Peyer's patch (tissue), 4 donors: ENCODE results near the gene SIX3. TPM values are rescaled to one million over a fixed set of nuclear protein-coding genes. Genes with fewer than 3 reads are reported as not detected.

Experiments used
- DNase-seq, 3 donors: peaks; one replicate each; pipeline ENCODE4 v3.0.0-alpha.2; 2017 to 2019
- H3K27ac ChIP-seq, 4 donors: fragments of 200-600 bp; sonication (generic); one replicate each; pipeline ENCODE4 v1.5.1; 2016 to 2019
- H3K27me3 ChIP-seq, 2 donors: fragments of 200-600 bp; sonication (generic); one replicate each; pipeline ENCODE4 v1.5.1; 2019
- H3K36me3 ChIP-seq, 3 donors: fragments of 200-600 bp; sonication (generic); one replicate each; pipeline ENCODE4 v1.5.1; 2016 to 2019
- H3K4me1 ChIP-seq, 4 donors: fragments of 200-600 bp; sonication (generic); one replicate each; pipeline ENCODE4 v1.5.1; 2016 to 2019
- H3K4me3 ChIP-seq, 4 donors: fragments of 200-600 bp; sonication (generic); 1 replicate in 3 of 4; 2 replicates in 1 of 4; pipeline ENCODE4 v1.5.1; 2016 to 2019; ENCODE audit warnings: mild to moderate bottlenecking in 1 of 4
- H3K9me3 ChIP-seq, 4 donors: fragments of 200-600 bp; sonication (generic); one replicate each; pipeline ENCODE4 v1.5.1; 2016 to 2019; ENCODE audit warnings: mild to moderate bottlenecking in 1 of 4
- POLR2A ChIP-seq, 2 donors: fragments of 450-650 bp; IDR thresholded peaks; one replicate each; pipeline ENCODE4 v1.5.1; 2017; ENCODE audit warnings: antibody characterized with exemption in 2 of 2, mild to moderate bottlenecking in 2 of 2, moderate library complexity in 2 of 2
- total RNA-seq, 4 donors: library from RNA; depleted of rRNA; stranded (reverse); fragments of >200 nt; gene quantifications; one replicate each; pipeline ENCODE4 v1.1.0, GENCODE V29; 2016
- TF ChIP-seq, protein P1 (sequence below), 6 experiments: fragments of 450-650 bp in 4 of 6; fragments of 200-600 bp in 2 of 6; sonication (generic) in 1 of 6; IDR thresholded peaks; one replicate each; pipeline ENCODE4 v1.5.1; 2017 to 2019; ENCODE audit warnings: antibody characterized with exemption in 6 of 6, mild to moderate bottlenecking in 3 of 6, moderate library complexity in 1 of 6

Gene SIX3
- total RNA-seq, 4 donors from 2014 or later, result not detected

- no peaks in the 10 kb centered on the region for H3K36me3 ChIP-seq
- H3K9me3 ChIP-seq, result no peaks in the 10 kb centered on the region
- no peak overlapping the region for H3K27ac ChIP-seq
- H3K4me3 ChIP-seq, result no peak overlapping the region
- DNase-seq, result no peak
- peaks cover 0 to 14% (median 5%) of the 10 kb centered on the region in 4 donors for H3K4me1 ChIP-seq
- TF ChIP-seq, protein P1, sequence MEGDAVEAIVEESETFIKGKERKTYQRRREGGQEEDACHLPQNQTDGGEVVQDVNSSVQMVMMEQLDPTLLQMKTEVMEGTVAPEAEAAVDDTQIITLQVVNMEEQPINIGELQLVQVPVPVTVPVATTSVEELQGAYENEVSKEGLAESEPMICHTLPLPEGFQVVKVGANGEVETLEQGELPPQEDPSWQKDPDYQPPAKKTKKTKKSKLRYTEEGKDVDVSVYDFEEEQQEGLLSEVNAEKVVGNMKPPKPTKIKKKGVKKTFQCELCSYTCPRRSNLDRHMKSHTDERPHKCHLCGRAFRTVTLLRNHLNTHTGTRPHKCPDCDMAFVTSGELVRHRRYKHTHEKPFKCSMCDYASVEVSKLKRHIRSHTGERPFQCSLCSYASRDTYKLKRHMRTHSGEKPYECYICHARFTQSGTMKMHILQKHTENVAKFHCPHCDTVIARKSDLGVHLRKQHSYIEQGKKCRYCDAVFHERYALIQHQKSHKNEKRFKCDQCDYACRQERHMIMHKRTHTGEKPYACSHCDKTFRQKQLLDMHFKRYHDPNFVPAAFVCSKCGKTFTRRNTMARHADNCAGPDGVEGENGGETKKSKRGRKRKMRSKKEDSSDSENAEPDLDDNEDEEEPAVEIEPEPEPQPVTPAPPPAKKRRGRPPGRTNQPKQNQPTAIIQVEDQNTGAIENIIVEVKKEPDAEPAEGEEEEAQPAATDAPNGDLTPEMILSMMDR (IDR thresholded peaks at IDR 0.05), result no peak
- no peak for TF ChIP-seq POLR2A (IDR thresholded peaks at IDR 0.05)
- H3K27me3 ChIP-seq, result peaks cover 0 to 7% of the 10 kb centered on the region in 2 donors
These were observed 18.4 kb downstream of the SIX3 start for GRCh38 chr2:44959855-44960254.

- Histone ChIP-seq H3K27ac (no peak overlapping the region), H3K4me1 (peaks cover 0 to 4% (median 0%) of the 10 kb centered on the region in 4 donors), H3K4me3 (no peak overlapping the region), H3K36me3 (no peaks in the 10 kb centered on the region), H3K27me3 (no peaks in the 10 kb centered on the region), H3K9me3 (no peaks in the 10 kb centered on the region)
- DNase-seq, result no peak
- TF ChIP-seq, protein P1 (IDR thresholded peaks at IDR 0.05), result no peak
- TF ChIP-seq POLR2A (IDR thresholded peaks at IDR 0.05), result no peak
These were observed 19.4 kb downstream of the SIX3 start for GRCh38 chr2:44960871-44961270.

DNA sequence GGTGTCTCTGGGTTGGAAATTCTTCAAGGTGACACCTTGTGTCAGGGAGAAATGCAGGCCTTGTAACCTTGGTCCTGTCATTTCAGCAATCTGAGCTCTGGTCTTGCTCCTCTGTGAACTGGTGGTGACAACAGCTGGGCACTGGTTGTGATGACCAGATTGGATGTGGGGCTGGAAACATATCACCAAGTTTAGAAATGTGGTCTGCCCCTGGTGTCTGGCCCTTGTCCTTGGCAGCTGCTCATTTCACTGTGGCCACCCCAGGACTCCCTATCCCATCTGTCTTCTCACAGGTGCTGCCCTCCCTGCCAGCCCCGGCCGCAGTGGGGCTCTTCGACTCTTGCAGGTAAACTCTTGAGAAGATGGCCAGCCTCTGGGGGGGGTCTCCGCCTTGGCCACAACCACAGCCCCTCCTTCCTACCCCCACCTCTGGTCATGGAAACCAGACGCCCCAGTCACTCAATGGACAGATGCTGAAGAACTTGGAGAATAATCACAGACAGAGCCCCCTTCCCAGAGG, 20.7 kb downstream of the SIX3 start:
- Histone ChIP-seq H3K27me3 (no peaks in the 10 kb centered on the region), H3K27ac (no peak overlapping the region), H3K4me3 (no peak overlapping the region), H3K36me3 (no peaks in the 10 kb centered on the region), H3K4me1 (no peaks in the 10 kb centered on the region), H3K9me3 (no peaks in the 10 kb centered on the region)
- TF ChIP-seq, protein P1 (IDR thresholded peaks at IDR 0.05), result no peak
- no peak for TF ChIP-seq POLR2A (IDR thresholded peaks at IDR 0.05)
- DNase-seq, result no peak

DNA sequence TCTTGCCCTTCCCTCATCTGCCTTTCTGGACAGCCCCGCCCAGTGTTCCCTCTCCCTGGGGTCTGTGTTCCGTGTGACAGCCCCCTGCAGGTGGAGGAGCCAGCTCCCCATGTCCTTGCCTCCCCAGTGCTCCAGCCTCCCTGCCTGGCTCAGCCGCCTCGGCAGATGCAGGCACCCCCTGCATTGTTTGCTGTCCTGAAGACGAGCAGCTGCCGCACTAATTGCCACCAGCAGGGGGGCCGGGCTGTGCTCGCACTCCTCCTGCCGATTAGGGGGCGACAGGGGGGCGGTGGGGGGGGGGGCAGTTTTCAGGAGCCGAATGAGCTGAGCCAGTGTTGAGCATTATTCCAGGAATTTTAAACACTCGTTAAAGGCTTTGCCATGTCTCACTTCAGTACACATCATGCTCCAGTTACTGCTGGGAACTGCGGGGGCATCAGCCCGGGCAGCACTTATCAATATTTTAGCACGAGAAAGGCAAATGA, 23.3 kb downstream of the SIX3 start:
- Histone ChIP-seq H3K9me3 (no peaks in the 10 kb centered on the region), H3K27ac (no peak overlapping the region), H3K4me1 (no peaks in the 10 kb centered on the region), H3K4me3 (no peak overlapping the region), H3K36me3 (no peaks in the 10 kb centered on the region), H3K27me3 (no peaks in the 10 kb centered on the region)
- DNase-seq, result no peak
- TF ChIP-seq, protein P1 (IDR thresholded peaks at IDR 0.05), result no peak
- TF ChIP-seq POLR2A (IDR thresholded peaks at IDR 0.05), result no peak

DNA sequence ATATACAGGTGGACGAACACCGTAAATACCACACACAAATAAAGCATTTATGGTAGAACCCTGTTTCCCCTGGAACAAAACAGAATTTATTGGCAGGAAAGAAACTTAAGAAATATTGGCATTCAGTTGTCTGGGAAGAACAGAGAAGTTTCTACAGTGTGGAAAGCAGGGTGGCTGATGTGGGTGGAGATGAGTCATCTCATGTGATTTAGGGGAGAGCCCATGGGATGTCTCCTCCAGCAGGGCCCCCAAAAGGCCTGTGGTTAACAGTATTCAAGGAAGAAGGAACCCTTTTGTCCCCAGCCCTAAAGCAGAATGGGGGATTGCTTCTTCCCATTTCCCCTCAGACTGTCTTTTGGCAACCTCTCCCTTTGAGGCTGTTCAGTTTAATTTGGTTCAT, 24.2 kb downstream of the SIX3 start:
- DNase-seq, result no peak
- Histone ChIP-seq H3K27ac (no peak overlapping the region), H3K4me3 (no peak overlapping the region), H3K36me3 (no peaks in the 10 kb centered on the region), H3K27me3 (no peaks in the 10 kb centered on the region), H3K9me3 (no peaks in the 10 kb centered on the region), H3K4me1 (no peaks in the 10 kb centered on the region)
- no peak for TF ChIP-seq POLR2A (IDR thresholded peaks at IDR 0.05)
- TF ChIP-seq, protein P1 (IDR thresholded peaks at IDR 0.05), result no peak

- Histone ChIP-seq H3K27ac (no peak overlapping the region), H3K36me3 (no peaks in the 10 kb centered on the region), H3K4me3 (no peak overlapping the region), H3K27me3 (no peaks in the 10 kb centered on the region), H3K4me1 (no peaks in the 10 kb centered on the region), H3K9me3 (no peaks in the 10 kb centered on the region)
- TF ChIP-seq POLR2A (IDR thresholded peaks at IDR 0.05), result no peak
- TF ChIP-seq, protein P1 (IDR thresholded peaks at IDR 0.05), result no peak
- DNase-seq, result no peak
These were observed 25.6 kb downstream of the SIX3 start for GRCh38 chr2:44967056-44967455.
